LNCaP clone FGC (cell line): ENCODE data around the gene XKR8.
"Not testable (repeated sequence)": the region's sequence is repeated elsewhere in the genome, so short reads cannot be mapped to it uniquely, and the experiment has no call there.

Experiments used
- DNase-seq: peaks from one replicate; pipeline ENCODE4 v3.0.0-alpha.2; 2011; ENCODE audit warnings: low read depth
- H3K4me3 ChIP-seq: 2 replicates; pipeline ENCODE4 v1.5.1; 2011; ENCODE audit warnings: mild to moderate bottlenecking, low read depth, low read length, control low read depth
- CTCF ChIP-seq: IDR thresholded peaks from 2 replicates; pipeline ENCODE4 v1.5.1; 2012; ENCODE audit warnings: mild to moderate bottlenecking; ENCODE audit not compliant: control insufficient read depth, insufficient read depth; ENCODE audit errors: extremely low read depth

XKR8 gene

GRCh38 chr1:27990920-27991537 lies 31.3 kb downstream of the XKR8 start:
- no peak overlapping the region for H3K4me3 ChIP-seq
- no peak for TF ChIP-seq CTCF
- no peak for DNase-seq

- DNase-seq = no peak
- H3K4me3 ChIP-seq = no peak overlapping the region
- no peak for TF ChIP-seq CTCF
These were observed 32.5 kb downstream of the XKR8 start for GRCh38 chr1:27992276-27992675.

- no peak for TF ChIP-seq CTCF
- H3K4me3 ChIP-seq = no peak overlapping the region
- no peak for DNase-seq
These were observed 33.5 kb downstream of the XKR8 start for GRCh38 chr1:27993241-27993640.

- no peak for DNase-seq
- no peak for TF ChIP-seq CTCF
- no peak overlapping the region for H3K4me3 ChIP-seq
These were observed 34.3 kb downstream of the XKR8 start for GRCh38 chr1:27994060-27994459.

GRCh38 chr1:27994526-27994925 lies 34.8 kb downstream of the XKR8 start:
- not testable (repeated sequence) for H3K4me3 ChIP-seq, DNase-seq

GRCh38 chr1:27999055-27999454 lies 39.3 kb downstream of the XKR8 start:
- DNase-seq = no peak
- no peak for TF ChIP-seq CTCF
- H3K4me3 ChIP-seq = no peak overlapping the region

- DNase-seq = no peak
- TF ChIP-seq CTCF = no peak
- H3K4me3 ChIP-seq = no peak overlapping the region
These were observed 42.8 kb downstream of the XKR8 start for GRCh38 chr1:28002600-28002999.

GRCh38 chr1:28003117-28003516 lies 43.3 kb downstream of the XKR8 start:
- H3K4me3 ChIP-seq, DNase-seq: not testable (repeated sequence)
